Omental fat pad (tissue), 4 donors: ENCODE measurements around the gene EIF4E1B. TPM values are rescaled to one million over a fixed set of nuclear protein-coding genes. Genes with fewer than 3 reads are reported as not detected.
"Not testable (repeated sequence)": the region's sequence is repeated elsewhere in the genome, so short reads cannot be mapped to it uniquely, and the experiment has no call there.

Experiments used
- ATAC-seq: fragments of 150-250 bp; one replicate; pipeline ENCODE4 v1.9.1; 2016; ENCODE audit warnings: mild to moderate bottlenecking, moderate library complexity; ENCODE audit not compliant: low FRiP score
- DNase-seq: peaks from one replicate; pipeline ENCODE4 v3.0.0-alpha.2; 2019; ENCODE audit warnings: low spot score
- CTCF ChIP-seq, 3 donors: fragments of 450-650 bp; IDR thresholded peaks; one replicate each; pipeline ENCODE4 v1.5.1; 2016 to 2017; ENCODE audit warnings: antibody characterized with exemption in 3 of 3, mild to moderate bottlenecking in 3 of 3, moderate library complexity in 2 of 3
- total RNA-seq, 4 donors: library from RNA; depleted of rRNA; stranded (reverse); fragments of >200 nt; gene quantifications; one replicate each; pipeline ENCODE4 v1.1.0, GENCODE V29; 2016

Gene EIF4E1B
- total RNA-seq, 4 donors from 2014 or later = not detected

GRCh38 chr5:176596689-176597416 is 33.6 kb upstream of the EIF4E1B start:
- peak; percentile 60 for ATAC-seq
- TF ChIP-seq CTCF (IDR thresholded peaks at IDR 0.05) = no peak
- DNase-seq = no peak

- DNase-seq (no peak), ATAC-seq (no peak)
- TF ChIP-seq CTCF (IDR thresholded peaks at IDR 0.05) = no peak
These were observed 32.8 kb upstream of the EIF4E1B start for GRCh38 chr5:176597417-176598389.

- DNase-seq, ATAC-seq: not testable (repeated sequence)
These were observed 30.6 kb upstream of the EIF4E1B start for GRCh38 chr5:176599749-176600430.

GRCh38 chr5:176601901-176602482 is 28.5 kb upstream of the EIF4E1B start:
- ATAC-seq (no peak), DNase-seq (no peak)

GRCh38 chr5:176603091-176603490 is 27.4 kb upstream of the EIF4E1B start:
- no peak for DNase-seq
- no peak for ATAC-seq
- TF ChIP-seq CTCF (IDR thresholded peaks at IDR 0.05) = no peak

More at GRCh38 chr5:176601901-176602482, 28.5 kb upstream of the EIF4E1B start:
- TF ChIP-seq CTCF (IDR thresholded peaks at IDR 0.05) = no peak

- no peak for DNase-seq
- ATAC-seq = no peak
- no peak for TF ChIP-seq CTCF (IDR thresholded peaks at IDR 0.05)
These were observed 24.4 kb upstream of the EIF4E1B start for GRCh38 chr5:176606032-176606431.

- no peak for ATAC-seq
- TF ChIP-seq CTCF (IDR thresholded peaks at IDR 0.05) = no peak
- DNase-seq = no peak
These were observed 23.6 kb upstream of the EIF4E1B start for GRCh38 chr5:176606875-176607274.
